GM03348 (cell line): ENCODE results near the gene RFPL3.
"Not testable (repeated sequence)": the region's sequence is repeated elsewhere in the genome, so short reads cannot be mapped to it uniquely, and the experiment has no call there.

ENCODE experiments used
- DNase-seq: peaks from one replicate; pipeline ENCODE4 v3.0.0; 2012; ENCODE audit warnings: low spot score

The RFPL3 gene

GRCh38 chr22:32353840-32354239, 3.8 kb upstream of the RFPL3 start:
- no peak for DNase-seq

- no peak for DNase-seq
These were observed 3.0 kb upstream of the RFPL3 start for GRCh38 chr22:32354360-32355351.

- DNase-seq = no peak
These were observed 1.9 kb upstream of the RFPL3 start for GRCh38 chr22:32355760-32356159.

GRCh38 chr22:32360096-32360495, 2.4 kb downstream of the RFPL3 start:
- not testable (repeated sequence) for DNase-seq

GRCh38 chr22:32361257-32361656, 3.6 kb downstream of the RFPL3 start:
- no peak for DNase-seq

GRCh38 chr22:32364210-32364609, 6.5 kb downstream of the RFPL3 start:
- DNase-seq = no peak

GRCh38 chr22:32375678-32376450, 18.2 kb downstream of the RFPL3 start:
- no peak for DNase-seq

GRCh38 chr22:32376681-32377080, 19.0 kb downstream of the RFPL3 start:
- DNase-seq = no peak

GRCh38 chr22:32378707-32379272, 21.1 kb downstream of the RFPL3 start:
- DNase-seq = peak; percentile 30

GRCh38 chr22:32380991-32381390, 23.3 kb downstream of the RFPL3 start:
- DNase-seq = no peak

GRCh38 chr22:32385681-32386080, 28.0 kb downstream of the RFPL3 start:
- no peak for DNase-seq

- no peak for DNase-seq
These were observed 32.0 kb downstream of the RFPL3 start for GRCh38 chr22:32389685-32390084.

GRCh38 chr22:32395107-32395506, 37.4 kb downstream of the RFPL3 start:
- no peak for DNase-seq

- no peak for DNase-seq
These were observed 38.6 kb downstream of the RFPL3 start for GRCh38 chr22:32396255-32396654.

GRCh38 chr22:32396746-32397145, 39.1 kb downstream of the RFPL3 start:
- no peak for DNase-seq

GRCh38 chr22:32401486-32401885, 43.8 kb downstream of the RFPL3 start:
- DNase-seq = no peak

GRCh38 chr22:32404021-32404420, 46.4 kb downstream of the RFPL3 start:
- no peak for DNase-seq

GRCh38 chr22:32407312-32407711, 49.6 kb downstream of the RFPL3 start:
- no peak for DNase-seq

- no peak for DNase-seq
These were observed 50.3 kb downstream of the RFPL3 start for GRCh38 chr22:32407936-32408335.

- no peak for DNase-seq
These were observed 52.3 kb downstream of the RFPL3 start for GRCh38 chr22:32409977-32410376.

- DNase-seq = no peak
These were observed 52.8 kb downstream of the RFPL3 start for GRCh38 chr22:32410459-32410858.
